Epithelial cell of proximal tubule (primary cell): ENCODE measurements around the gene MTUS2. TPM values are rescaled to one million over a fixed set of nuclear protein-coding genes. Genes with fewer than 3 reads are reported as not detected.

Source experiments
- DNase-seq: peaks from one replicate; pipeline ENCODE4 v3.0.0-alpha.2; 2011; ENCODE audit warnings: low read depth
- H3K4me3 ChIP-seq: 2 replicates; pipeline ENCODE4 v1.5.1; 2011; ENCODE audit warnings: low read depth, mild to moderate bottlenecking, low read length
- total RNA-seq: library from RNA; depleted of rRNA; stranded (reverse); fragments of >200 nt; gene quantifications from 2 replicates; pipeline ENCODE4 v1.2.3, GENCODE V29; 2015
- TF ChIP-seq, protein P1 (sequence below): conservative IDR thresholded peaks from 2 replicates; pipeline ENCODE4 v1.5.1; 2012; ENCODE audit warnings: low read depth, mild to moderate bottlenecking, low read length

The MTUS2 gene
- total RNA-seq, 1 donor from 2014 or later: not detected

DNA sequence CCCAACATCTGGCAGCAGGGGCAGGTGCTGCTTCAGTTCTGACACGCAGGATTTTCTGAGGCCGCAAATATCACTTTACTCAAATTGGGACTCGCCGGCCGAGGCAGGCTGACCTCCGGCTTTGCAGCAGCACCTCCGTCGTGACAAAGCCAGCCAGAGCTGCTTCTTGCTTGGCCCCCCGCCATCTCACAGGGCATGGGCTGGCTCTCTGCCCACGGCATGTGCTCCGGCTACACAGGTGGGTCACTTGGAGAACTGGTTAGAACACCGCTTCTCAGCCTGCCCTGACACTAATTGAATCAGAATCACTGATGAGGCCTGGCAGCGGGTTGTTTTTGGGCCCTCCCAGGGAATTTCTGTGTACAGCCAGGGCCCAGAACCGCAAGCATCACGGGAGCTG, 663.1 kb downstream of the MTUS2 start:
- TF ChIP-seq, protein P1, sequence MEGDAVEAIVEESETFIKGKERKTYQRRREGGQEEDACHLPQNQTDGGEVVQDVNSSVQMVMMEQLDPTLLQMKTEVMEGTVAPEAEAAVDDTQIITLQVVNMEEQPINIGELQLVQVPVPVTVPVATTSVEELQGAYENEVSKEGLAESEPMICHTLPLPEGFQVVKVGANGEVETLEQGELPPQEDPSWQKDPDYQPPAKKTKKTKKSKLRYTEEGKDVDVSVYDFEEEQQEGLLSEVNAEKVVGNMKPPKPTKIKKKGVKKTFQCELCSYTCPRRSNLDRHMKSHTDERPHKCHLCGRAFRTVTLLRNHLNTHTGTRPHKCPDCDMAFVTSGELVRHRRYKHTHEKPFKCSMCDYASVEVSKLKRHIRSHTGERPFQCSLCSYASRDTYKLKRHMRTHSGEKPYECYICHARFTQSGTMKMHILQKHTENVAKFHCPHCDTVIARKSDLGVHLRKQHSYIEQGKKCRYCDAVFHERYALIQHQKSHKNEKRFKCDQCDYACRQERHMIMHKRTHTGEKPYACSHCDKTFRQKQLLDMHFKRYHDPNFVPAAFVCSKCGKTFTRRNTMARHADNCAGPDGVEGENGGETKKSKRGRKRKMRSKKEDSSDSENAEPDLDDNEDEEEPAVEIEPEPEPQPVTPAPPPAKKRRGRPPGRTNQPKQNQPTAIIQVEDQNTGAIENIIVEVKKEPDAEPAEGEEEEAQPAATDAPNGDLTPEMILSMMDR: no peak
- DNase-seq: no peak
- H3K4me3 ChIP-seq: no peak overlapping the region

DNA sequence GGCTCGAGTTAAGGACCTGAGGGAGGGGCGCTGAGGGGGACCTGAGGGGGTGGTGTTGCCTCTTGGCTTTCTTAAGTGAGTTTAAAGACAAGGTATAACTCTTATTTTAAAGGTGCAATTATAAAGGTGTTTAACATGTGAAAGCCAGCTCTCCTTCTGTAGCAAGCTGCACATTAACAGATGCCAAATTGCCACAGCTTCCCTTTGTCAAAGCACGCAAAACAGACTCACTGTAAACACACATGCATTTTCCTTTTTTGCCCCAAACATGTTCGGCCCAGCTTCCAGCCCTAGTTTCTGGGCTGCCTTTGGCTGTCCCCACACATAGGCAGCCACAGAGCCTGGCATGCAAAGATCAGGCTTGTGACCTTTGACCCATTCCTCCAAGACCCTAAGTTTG, 663.5 kb downstream of the MTUS2 start:
- H3K4me3 ChIP-seq: no peak overlapping the region
- TF ChIP-seq, protein P1: no peak
- no peak for DNase-seq

DNA sequence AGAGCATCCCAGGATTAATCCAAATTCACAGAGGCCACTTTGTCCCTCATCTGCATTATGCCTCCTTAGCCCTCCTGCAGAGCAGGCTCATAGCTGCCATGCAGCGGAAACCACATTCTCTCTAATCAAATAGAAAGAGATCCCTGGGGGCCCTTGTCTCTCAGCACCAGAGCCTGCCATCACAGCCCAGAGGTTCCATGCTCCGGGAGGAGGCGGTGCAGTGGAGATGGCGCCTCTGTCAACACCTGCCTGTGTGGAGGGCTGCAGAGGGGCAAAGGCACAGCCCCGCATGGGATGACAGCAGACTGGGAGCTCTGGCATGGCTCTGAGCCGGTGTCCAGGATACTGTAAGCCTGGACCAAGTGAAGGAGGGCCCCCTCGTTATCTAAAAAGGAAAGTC, 664.1 kb downstream of the MTUS2 start:
- DNase-seq: no peak
- H3K4me3 ChIP-seq: no peak overlapping the region
- TF ChIP-seq, protein P1: no peak

DNA sequence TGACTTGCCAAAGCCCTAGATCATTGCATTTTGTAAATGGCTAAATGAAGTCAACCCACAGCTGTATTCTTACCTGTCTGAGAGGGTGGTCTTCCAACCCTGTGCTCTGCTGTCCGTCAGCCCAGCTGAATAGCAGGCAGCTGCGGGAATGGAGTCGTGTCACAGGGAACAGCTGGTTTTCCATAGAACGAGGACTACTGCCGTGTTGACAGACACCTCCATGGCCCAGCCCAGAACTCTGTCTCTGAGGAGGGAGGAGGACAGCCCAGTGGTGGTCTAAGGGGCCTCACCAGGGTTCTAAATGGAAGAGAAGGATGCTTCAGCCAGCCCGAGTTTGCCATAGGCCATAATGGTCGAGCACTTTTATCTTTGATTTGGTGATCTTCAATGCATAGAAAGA, 664.7 kb downstream of the MTUS2 start:
- TF ChIP-seq, protein P1: no peak
- no peak overlapping the region for H3K4me3 ChIP-seq
- DNase-seq: no peak

DNA sequence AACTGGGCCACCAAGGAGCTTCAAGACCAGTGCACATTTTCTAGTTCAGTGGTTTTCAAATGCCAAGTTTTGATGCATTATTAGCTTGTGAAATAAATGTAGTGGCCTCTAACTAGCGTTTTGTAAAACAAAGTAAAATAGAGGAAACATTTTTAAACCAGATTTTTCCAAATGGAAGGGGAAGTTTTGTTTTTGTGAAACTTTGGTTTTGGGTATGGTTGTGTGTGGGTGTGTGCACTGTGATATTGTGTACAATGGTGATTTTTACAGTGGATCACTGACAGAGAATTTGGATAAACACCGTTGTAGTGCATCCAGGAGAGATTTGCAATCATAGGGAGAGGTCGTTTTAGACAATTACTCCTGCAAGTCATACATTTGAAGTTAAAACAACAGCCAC, 666.4 kb downstream of the MTUS2 start:
- DNase-seq: no peak
- TF ChIP-seq, protein P1: no peak
- H3K4me3 ChIP-seq: no peak overlapping the region

DNA sequence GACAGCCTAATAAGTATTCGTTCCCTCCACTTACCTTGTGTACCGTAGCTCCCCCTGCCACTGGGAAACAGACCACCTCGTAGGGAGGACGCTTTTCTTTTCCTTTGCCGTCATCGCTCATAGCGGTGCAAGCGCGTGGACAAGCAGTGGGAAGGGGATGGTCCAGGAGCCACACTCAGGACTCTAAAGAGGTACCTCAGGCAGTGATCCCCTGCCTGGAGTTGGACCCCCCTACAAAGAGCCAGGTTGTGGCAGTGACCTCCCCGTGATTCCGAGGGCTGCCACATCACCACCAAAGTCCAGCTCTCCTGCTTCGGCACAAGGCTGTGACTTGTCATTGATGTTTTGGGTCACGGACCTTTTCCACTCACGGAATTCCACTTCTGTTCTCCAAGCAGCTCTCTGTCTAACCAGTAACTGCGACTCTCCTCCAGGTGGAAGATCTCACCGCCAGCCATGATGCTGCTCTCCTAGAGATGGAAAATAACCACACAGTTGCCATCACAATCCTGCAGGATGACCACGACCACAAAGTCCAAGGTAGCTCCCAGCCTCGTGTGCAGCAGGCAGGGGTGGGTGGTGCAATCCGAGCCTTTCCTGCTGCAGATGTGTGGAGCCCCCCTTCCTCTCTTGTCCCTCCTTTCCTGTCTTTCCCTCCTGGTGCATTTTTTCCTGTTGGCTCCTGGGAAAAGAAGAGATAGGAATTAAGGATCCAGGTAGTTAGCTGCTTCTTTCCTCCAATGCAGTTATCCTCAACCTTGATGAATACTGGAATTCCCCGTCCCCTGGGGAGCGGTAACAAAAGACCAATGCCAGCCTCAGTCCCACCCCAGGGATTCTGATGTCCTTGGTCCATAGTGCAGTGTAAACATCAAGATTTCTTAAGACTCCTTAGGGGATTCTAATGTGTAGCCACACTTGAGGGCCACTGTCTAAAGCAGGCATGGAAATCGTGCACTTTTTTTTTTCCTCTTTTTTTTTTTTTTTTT, 667.6 kb downstream of the MTUS2 start:
- no peak overlapping the region for H3K4me3 ChIP-seq
- no peak for DNase-seq
- TF ChIP-seq, protein P1: no peak
